ENCODE data around the gene SYNDIG1. TPM values are rescaled to one million over a fixed set of nuclear protein-coding genes. Genes with fewer than 3 reads are reported as not detected.
"Not testable (repeated sequence)": the region's sequence is repeated elsewhere in the genome, so short reads cannot be mapped to it uniquely, and the experiment has no call there.

SYNDIG1 gene
- total RNA-seq, 1 donor from 2014 or later = 5.7 TPM

DNA sequence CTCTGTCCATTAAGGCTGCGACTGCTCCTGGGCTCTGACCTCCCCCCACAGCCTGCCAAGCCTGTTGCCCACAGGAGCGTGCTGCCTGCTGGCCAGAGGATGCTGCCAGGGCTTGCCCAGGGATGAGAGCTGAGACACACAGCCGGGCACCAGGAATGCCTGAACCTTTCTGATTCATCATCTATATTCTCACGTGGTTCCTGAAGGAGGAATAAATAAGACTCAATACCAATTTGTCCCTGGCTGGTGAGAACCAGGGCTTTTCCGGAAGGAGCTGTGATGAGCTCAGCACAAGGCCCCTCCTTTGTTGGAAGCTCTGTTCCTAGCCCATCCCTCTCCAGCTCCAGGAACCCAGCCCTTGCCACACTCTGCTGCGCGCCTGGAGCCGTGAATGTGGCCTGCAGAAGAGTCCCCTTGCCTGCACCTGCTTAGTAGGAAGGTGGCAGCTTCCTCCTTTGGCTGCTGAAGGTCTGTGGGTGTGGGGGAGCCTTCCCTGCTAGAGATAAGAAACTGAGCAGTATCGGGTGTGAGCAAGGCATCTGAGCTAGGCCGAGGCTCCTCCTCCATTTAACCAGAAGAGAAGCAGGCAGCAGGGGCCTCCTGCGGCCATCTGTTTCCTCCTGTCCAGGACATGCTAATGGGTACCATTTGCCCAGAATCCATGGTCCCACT, 37.9 kb downstream of the SYNDIG1 start:
- Histone ChIP-seq H3K4me2 (ENCODE audit: low read length) (no peak overlapping the region), H3K4me3 (ENCODE audit: insufficient read depth, low read depth, low read length) (no peak overlapping the region), H3K9ac (ENCODE audit: low read length) (no peak overlapping the region), H3K4me1 (ENCODE audit: insufficient read depth, low read length) (peaks cover 16% of the 10 kb centered on the region), H3K36me3 (ENCODE audit: insufficient read depth, low read length) (no peaks in the 10 kb centered on the region), H4K20me1 (ENCODE audit: insufficient read depth, low read length) (no peaks in the 10 kb centered on the region), H3K9me3 (ENCODE audit: insufficient read depth, low read depth, low read length) (no peaks in the 10 kb centered on the region), H3K27me3 (ENCODE audit: insufficient read depth, low read length) (no peaks in the 10 kb centered on the region), H3K27ac (ENCODE audit: low read depth, low read length) (no peak overlapping the region), H2AFZ (ENCODE audit: low read depth, low read length) (no peak overlapping the region), H3K79me2 (ENCODE audit: insufficient read depth, low read length) (peaks cover 2% of the 10 kb centered on the region)
- FAIRE-seq (no peak), DNase-seq (ENCODE audit: low read depth) (no peak)
- no peak overlapping the region for H3K4me3 Mint-ChIP-seq (ENCODE audit: unreplicated experiment)
- peaks cover 6% of the 10 kb centered on the region for H3K36me3 Mint-ChIP-seq (ENCODE audit: low read depth, unreplicated experiment)
- H3K27me3 Mint-ChIP-seq (ENCODE audit: low read depth, unreplicated experiment) = no peaks in the 10 kb centered on the region
- H3K4me1 Mint-ChIP-seq (ENCODE audit: low read depth, unreplicated experiment) = peaks cover 34% of the 10 kb centered on the region
- H3K9me3 Mint-ChIP-seq (ENCODE audit: unreplicated experiment) = peaks cover 3% of the 10 kb centered on the region
- no peak overlapping the region for H3K27ac Mint-ChIP-seq (ENCODE audit: unreplicated experiment)
- no peak for TF ChIP-seq EZH2 (IDR thresholded peaks at IDR 0.05; ENCODE audit: insufficient read depth, low read length)
- TF ChIP-seq, protein P1, sequence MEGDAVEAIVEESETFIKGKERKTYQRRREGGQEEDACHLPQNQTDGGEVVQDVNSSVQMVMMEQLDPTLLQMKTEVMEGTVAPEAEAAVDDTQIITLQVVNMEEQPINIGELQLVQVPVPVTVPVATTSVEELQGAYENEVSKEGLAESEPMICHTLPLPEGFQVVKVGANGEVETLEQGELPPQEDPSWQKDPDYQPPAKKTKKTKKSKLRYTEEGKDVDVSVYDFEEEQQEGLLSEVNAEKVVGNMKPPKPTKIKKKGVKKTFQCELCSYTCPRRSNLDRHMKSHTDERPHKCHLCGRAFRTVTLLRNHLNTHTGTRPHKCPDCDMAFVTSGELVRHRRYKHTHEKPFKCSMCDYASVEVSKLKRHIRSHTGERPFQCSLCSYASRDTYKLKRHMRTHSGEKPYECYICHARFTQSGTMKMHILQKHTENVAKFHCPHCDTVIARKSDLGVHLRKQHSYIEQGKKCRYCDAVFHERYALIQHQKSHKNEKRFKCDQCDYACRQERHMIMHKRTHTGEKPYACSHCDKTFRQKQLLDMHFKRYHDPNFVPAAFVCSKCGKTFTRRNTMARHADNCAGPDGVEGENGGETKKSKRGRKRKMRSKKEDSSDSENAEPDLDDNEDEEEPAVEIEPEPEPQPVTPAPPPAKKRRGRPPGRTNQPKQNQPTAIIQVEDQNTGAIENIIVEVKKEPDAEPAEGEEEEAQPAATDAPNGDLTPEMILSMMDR (IDR thresholded peaks at IDR 0.05; ENCODE audit: insufficient read depth, low read depth, low read length) = no peak

DNA sequence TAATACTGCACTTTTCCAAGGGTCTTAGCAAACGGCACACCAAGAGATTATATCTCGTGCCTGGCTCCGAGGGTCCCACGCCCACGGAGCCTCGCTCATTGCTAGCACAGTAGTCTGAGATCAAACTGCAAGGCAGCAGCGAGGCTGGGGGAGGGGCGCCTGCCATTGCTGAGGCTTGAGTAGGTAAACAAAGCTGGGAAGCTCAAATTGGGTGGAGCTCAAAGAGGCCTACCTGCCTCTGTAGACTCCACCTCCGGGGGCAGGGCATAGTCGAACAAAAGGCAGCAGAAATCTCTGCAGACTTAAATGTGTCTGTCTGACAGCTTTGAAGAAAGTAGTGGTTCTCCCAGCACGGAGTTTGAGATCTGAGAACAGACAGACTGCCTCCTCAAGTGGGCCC, 43.0 kb downstream of the SYNDIG1 start:
- not testable (repeated sequence) for DNase-seq (ENCODE audit: low read depth)

DNA sequence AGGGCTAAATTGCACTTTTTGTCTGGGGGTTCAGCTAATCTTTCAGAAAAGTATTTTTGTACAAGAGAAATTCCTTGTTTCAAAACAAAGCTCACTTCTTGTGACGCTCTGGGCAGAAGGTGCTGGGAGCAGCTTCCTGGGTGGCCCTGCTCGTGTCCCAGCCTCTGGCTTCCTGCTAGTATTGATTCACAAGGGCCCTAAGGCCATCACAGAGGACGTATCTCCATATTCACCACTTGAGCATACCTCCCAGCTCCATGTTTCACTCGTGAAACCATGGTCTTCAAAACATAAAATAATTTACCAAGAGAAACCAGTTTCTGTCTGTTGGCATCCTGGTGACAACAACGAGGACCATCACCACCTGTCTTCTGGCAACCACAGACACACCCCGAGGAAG, 49.1 kb downstream of the SYNDIG1 start:
- Mint-ChIP-seq H3K9me3 (ENCODE audit: unreplicated experiment) (peaks cover 2% of the 10 kb centered on the region), H3K27ac (ENCODE audit: unreplicated experiment) (no peak overlapping the region), H3K4me1 (ENCODE audit: low read depth, unreplicated experiment) (peaks cover 13% of the 10 kb centered on the region), H3K36me3 (ENCODE audit: low read depth, unreplicated experiment) (peaks cover under 1% of the 10 kb centered on the region), H3K4me3 (ENCODE audit: unreplicated experiment) (no peak overlapping the region), H3K27me3 (ENCODE audit: low read depth, unreplicated experiment) (no peaks in the 10 kb centered on the region)
- H3K9me3 ChIP-seq (ENCODE audit: insufficient read depth, low read depth, low read length) = no peaks in the 10 kb centered on the region
- DNase-seq (ENCODE audit: low read depth) = no peak
- no peak overlapping the region for H2AFZ ChIP-seq (ENCODE audit: low read depth, low read length)
- H4K20me1 ChIP-seq (ENCODE audit: insufficient read depth, low read length) = no peaks in the 10 kb centered on the region
- no peaks in the 10 kb centered on the region for H3K36me3 ChIP-seq (ENCODE audit: insufficient read depth, low read length)
- TF ChIP-seq, protein P1 (IDR thresholded peaks at IDR 0.05; ENCODE audit: insufficient read depth, low read depth, low read length) = no peak
- no peak for TF ChIP-seq EZH2 (IDR thresholded peaks at IDR 0.05; ENCODE audit: insufficient read depth, low read length)
- H3K9ac ChIP-seq (ENCODE audit: low read length) = no peak overlapping the region
- H3K79me2 ChIP-seq (ENCODE audit: insufficient read depth, low read length) = no peaks in the 10 kb centered on the region
- H3K4me3 ChIP-seq (ENCODE audit: insufficient read depth, low read depth, low read length) = no peak overlapping the region
- no peaks in the 10 kb centered on the region for H3K4me1 ChIP-seq (ENCODE audit: insufficient read depth, low read length)
- FAIRE-seq = no peak
- no peaks in the 10 kb centered on the region for H3K27me3 ChIP-seq (ENCODE audit: insufficient read depth, low read length)
- H3K4me2 ChIP-seq (ENCODE audit: low read length) = no peak overlapping the region
- no peak overlapping the region for H3K27ac ChIP-seq (ENCODE audit: low read depth, low read length)

More for the DNA sequence above, 43.0 kb downstream of the SYNDIG1 start:
- FAIRE-seq; H3K27ac ChIP-seq (ENCODE audit: low read depth, low read length); H3K4me3 Mint-ChIP-seq (ENCODE audit: unreplicated experiment); H3K36me3 Mint-ChIP-seq (ENCODE audit: low read depth, unreplicated experiment); H3K4me1 Mint-ChIP-seq (ENCODE audit: low read depth, unreplicated experiment); H3K27me3 ChIP-seq (ENCODE audit: insufficient read depth, low read length); H3K9me3 ChIP-seq (ENCODE audit: insufficient read depth, low read depth, low read length); H3K4me1 ChIP-seq (ENCODE audit: insufficient read depth, low read length); H3K9me3 Mint-ChIP-seq (ENCODE audit: unreplicated experiment); H3K27ac Mint-ChIP-seq (ENCODE audit: unreplicated experiment); H4K20me1 ChIP-seq (ENCODE audit: insufficient read depth, low read length); H3K79me2 ChIP-seq (ENCODE audit: insufficient read depth, low read length); H3K4me2 ChIP-seq (ENCODE audit: low read length); H3K27me3 Mint-ChIP-seq (ENCODE audit: low read depth, unreplicated experiment); H3K4me3 ChIP-seq (ENCODE audit: insufficient read depth, low read depth, low read length); H2AFZ ChIP-seq (ENCODE audit: low read depth, low read length); H3K36me3 ChIP-seq (ENCODE audit: insufficient read depth, low read length); H3K9ac ChIP-seq (ENCODE audit: low read length): not testable (repeated sequence)

All from astrocyte (in vitro differentiated cells and primary cell).